ENCODE results near the gene APOC1. TPM values are rescaled to one million over a fixed set of nuclear protein-coding genes. Genes with fewer than 3 reads are reported as not detected.
"Not testable (repeated sequence)": the region's sequence is repeated elsewhere in the genome, so short reads cannot be mapped to it uniquely, and the experiment has no call there.

APOC1 gene
- total RNA-seq, 1 donor from 2014 or later, result 2.3 TPM

GRCh38 chr19:44911896-44912295 lies 2.5 kb upstream of the APOC1 start:
- not testable (repeated sequence) for DNase-seq (ENCODE audit: extremely low read depth, low read depth, low spot score)

DNA sequence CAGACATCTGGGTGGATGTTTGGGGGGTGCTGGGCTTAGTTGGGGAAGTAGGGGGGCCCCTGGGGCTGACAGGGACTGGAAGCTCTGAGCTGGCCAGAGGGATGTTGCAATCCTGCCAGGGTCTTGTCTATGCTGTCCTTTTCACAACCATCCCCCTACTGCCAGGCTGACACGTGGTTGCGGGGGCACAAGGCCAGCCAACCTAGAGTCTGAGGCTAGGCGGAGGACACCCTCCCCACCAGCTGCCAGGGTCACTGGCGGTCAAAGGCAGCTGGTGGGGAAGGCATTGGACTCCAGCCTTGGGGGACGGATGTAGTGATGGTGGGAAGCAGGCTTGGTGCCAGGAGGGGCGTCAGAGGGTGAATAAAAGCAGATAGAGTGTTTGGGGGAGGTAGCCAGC lies 1.6 kb upstream of the APOC1 start:
- DNase-seq (ENCODE audit: extremely low read depth, low read depth, low spot score), result no peak

DNA sequence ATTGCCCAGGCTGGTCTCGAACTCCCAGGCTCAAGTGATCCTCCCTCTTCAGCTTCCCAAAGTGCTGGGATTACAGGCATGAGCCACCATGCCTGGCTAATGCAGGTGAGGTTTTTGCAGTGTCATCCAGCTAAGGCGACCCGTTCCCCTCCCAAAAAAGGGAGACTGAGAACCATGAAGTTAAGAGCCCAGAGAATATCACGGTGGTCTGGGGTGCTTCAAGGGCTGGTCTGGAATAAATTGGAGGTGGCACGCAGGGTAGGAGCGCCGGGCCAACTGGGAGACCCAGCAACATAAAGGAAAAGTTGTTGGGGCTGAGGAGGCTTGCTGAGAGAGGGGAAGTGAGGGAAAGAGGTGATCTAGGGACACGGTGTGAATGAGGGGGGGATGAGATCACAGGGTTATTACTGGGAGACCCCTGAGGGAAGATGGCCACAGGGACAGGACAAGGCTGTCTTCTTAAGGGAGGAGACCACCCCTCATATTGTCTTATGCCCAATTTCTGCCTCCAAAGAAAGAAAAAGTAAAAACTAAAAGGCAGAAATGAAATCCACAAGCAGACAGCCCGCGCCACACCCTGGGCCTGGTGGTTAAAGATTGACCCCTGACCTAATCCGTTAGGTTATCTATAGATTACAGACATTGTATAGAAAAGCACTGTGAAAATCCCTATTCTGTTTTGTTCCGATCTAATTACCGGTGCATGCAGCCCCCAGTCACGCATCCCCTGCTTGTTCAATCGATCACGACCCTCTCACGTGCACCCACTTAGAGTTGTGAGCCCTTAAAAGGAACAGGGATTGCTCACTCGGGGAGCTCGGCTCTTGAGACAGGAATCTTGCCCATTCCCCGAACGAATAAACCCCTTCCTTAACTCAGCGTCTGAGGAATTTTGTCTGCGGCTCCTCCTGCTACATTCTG lies 636 bp upstream of the APOC1 start:
- DNase-seq (ENCODE audit: extremely low read depth, low read depth, low spot score), result not testable (repeated sequence)

- DNase-seq (ENCODE audit: extremely low read depth, low read depth, low spot score), result no peak
Measured at GRCh38 chr19:44924243-44924725, 9.9 kb downstream of the APOC1 start.

DNA sequence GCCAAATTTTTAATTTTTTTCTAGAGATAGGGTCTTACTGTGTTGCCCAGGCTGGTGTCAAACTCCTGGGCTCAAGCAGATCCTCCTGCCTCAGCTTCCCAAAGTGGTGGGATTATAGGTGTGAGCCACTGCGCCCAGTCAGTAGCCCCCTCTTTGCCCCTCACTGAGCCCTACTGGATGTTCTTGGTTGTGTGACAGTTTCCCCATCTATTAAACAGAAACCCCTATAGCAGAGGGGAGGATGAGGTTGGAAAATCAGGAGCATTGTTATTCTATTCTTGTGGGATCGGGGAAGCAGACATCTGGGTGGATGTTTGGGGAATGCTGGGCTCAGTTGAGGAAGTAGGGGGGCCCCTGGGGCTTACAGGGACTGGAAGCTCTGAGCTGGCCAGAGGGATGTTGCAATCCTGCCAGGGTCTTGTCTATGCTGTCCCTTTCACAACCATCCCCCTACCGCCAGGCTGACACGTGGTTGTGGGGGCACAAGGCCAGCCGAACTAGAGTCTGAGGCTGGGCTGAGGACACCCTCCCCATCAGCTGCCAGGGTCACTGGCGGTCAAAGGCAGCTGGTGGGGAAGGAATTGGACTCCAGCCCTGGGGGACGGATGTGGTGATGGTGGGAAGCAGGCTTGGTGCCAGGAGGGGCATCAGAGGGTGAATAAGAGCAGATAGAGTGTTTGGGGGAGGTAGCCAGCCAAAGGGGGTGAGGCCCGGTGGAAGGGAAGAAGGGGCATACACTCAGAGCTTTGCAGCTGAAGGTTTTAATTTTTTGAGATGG lies 10.9 kb downstream of the APOC1 start:
- no peak for DNase-seq (ENCODE audit: extremely low read depth, low read depth, low spot score)

DNA sequence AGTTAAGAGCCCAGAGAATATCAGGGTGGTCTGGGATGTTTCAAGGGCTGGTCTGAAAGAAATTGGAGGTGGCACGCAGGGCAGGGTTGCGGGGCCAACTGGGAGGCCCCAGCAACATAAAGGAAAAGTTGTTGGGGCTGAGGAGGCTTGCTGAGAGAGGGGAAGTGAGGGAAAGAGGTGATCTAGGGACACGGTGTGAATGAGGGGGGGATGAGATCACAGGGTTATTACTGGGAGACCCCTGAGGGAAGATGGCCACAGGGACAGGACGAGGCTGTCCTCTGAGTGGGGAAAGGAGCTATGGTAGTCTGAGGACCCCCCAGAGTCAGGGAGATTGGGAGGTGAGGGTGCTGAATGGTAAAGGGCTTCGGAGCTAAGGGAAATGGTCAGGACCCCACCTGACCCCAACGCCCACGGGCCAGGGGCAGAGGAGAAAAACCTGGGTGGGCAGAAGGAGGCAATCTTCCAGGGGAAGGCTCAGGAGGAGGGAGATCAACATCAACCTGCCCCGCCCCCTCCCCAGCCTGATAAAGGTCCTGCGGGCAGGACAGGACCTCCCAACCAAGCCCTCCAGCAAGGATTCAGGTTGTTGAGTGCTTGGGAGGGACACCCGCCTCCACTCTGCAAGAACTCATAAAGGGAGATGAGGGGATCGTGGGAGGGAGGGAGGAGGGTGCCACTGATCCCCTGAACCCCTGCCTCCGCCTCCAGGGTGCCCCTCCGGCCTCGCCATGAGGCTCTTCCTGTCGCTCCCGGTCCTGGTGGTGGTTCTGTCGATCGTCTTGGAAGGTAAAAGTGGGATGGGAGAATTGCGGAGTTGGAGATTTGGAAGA lies 12.1 kb downstream of the APOC1 start:
- DNase-seq (ENCODE audit: extremely low read depth, low read depth, low spot score), result not testable (repeated sequence)

DNA sequence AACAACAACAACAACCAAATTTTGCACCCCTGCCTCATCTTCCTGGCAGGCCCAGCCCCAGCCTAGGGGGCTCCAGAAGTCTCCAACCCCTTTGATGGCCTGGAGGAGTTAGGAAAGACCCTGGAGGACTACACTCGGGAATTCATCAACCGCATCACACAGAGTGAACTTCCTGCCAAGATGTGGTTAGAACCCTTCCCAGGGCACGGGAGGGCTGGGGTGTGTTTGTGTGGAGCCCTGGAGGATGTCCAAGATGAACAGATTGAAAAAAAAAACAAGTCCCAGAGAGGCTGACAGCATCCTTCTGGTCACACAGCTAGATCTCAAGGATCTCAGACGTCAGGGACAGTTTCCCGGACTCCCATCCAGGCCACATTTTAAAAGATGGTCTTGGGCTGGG lies 13.3 kb downstream of the APOC1 start:
- DNase-seq (ENCODE audit: extremely low read depth, low read depth, low spot score), result no peak

GRCh38 chr19:44930088-44930487 lies 15.7 kb downstream of the APOC1 start:
- no peak for DNase-seq (ENCODE audit: extremely low read depth, low read depth, low spot score)

- no peak for DNase-seq (ENCODE audit: extremely low read depth, low read depth, low spot score)
Measured at GRCh38 chr19:44931541-44931940, 17.1 kb downstream of the APOC1 start.

DNA sequence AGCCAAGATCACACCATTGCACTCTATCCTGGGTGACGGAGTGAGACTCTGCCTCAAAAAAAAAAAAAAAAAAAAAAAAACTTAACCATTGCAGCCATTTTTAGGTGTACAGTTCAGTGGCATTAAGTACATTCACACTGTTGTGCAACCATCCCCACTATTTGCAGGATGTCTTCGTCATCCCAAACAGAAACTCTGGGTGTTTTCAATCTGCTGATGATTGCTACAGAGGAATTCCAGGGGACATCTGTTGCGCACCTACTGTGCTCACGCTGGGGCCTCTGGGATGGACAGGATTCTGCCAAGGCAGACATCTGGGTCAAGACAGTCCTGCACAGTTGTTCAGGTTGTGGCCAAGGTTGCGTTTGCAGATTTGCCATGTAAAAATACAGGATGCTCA lies 25.3 kb downstream of the APOC1 start:
- no peak for DNase-seq (ENCODE audit: extremely low read depth, low read depth, low spot score)

DNA sequence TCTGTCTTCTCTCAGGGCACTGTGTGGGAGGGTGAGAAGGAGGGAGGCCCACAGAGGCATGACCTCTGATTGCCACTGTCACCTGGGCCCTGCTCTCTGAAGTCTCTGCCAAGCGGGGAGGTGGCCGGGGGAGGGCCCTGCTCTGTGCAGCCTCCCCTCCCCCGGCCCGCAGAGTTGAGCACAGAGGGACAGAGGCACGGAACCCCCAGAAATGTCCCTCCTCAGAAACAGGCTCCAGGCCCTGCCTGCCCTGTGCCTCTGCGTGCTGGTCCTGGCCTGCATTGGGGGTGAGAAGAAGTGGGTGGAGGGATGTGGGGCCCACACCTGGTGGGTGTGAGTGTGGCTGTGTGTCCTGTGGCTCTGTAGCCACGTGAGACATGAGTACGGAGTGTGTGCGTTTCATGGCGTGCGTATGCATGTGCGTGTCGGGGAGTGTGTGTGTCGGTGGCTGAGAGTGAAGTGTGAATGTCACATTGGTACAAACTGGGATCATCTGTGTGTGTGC lies 27.7 kb downstream of the APOC1 start, which contains the start of gene APOC4:
Gene APOC4, plus strand, starts transcription at position 171 of the 505 bp plus-strand sequence. Its CDS starts 41 bp downstream, at position 212.
- DNase-seq (ENCODE audit: extremely low read depth, low read depth, low spot score), result no peak

- no peak for DNase-seq (ENCODE audit: extremely low read depth, low read depth, low spot score)
Measured at GRCh38 chr19:44943801-44944249, 29.4 kb downstream of the APOC1 start.

- DNase-seq (ENCODE audit: extremely low read depth, low read depth, low spot score), result no peak
Measured at GRCh38 chr19:44947041-44947581, 32.7 kb downstream of the APOC1 start.

DNA sequence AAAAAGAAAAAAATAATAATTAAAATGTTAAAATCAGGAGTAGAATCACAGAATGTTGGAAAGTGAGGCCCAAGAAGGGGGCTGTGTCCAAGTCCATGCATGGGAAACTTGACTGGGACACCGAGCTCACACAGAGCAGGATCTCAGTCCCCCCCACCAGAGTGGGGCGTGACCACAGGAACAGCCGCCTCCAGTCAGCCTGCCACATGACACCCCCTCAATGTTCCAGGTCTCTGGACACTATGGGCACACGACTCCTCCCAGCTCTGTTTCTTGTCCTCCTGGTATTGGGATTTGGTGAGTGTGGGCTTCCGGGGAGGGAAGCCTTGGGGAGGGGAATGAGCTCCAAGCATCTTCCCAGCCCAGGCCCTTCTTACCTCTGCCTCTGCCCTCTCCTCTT lies 33.8 kb downstream of the APOC1 start:
- DNase-seq (ENCODE audit: extremely low read depth, low read depth, low spot score), result no peak

DNA sequence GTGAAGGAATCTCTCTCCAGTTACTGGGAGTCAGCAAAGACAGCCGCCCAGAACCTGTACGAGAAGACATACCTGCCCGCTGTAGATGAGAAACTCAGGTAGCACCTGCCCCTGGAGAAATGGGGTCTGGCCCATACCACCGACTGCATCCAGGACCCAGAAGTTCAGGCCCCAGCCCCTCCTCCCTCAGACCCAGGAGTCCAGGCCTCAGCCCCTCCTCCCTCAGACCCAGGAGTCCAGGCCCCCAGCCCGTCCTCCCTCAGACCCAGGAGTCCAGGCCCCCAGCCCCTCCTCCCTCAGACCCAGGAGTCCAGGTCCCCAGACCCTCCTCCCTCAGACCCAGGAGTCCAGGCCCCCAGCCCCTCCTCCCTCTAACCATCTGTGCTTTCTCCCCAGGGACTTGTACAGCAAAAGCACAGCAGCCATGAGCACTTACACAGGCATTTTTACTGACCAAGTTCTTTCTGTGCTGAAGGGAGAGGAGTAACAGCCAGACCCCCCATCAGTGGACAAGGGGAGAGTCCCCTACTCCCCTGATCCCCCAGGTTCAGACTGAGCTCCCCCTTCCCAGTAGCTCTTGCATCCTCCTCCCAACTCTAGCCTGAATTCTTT lies 34.5 kb downstream of the APOC1 start:
- DNase-seq (ENCODE audit: extremely low read depth, low read depth, low spot score), result no peak

DNA sequence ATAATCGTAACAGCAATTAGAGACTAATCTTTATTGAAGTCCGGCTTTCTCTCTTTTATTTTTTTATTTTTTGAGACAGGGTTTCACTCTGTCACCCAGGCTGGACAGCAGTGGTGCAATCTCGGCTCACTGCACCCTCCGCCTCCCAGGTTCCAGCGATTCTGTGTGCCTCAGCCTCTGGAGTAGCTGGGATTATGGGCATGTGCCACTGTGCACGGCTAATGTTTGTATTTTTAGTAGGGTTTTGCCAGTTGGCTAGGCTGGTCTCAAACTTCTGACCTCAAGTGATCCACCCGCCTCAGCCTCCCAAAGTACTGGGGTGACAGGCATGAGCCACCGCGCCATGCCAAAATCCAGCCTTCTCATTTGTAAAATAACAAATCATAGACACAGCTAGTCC lies 35.1 kb downstream of the APOC1 start:
- no peak for DNase-seq (ENCODE audit: extremely low read depth, low read depth, low spot score)

DNA sequence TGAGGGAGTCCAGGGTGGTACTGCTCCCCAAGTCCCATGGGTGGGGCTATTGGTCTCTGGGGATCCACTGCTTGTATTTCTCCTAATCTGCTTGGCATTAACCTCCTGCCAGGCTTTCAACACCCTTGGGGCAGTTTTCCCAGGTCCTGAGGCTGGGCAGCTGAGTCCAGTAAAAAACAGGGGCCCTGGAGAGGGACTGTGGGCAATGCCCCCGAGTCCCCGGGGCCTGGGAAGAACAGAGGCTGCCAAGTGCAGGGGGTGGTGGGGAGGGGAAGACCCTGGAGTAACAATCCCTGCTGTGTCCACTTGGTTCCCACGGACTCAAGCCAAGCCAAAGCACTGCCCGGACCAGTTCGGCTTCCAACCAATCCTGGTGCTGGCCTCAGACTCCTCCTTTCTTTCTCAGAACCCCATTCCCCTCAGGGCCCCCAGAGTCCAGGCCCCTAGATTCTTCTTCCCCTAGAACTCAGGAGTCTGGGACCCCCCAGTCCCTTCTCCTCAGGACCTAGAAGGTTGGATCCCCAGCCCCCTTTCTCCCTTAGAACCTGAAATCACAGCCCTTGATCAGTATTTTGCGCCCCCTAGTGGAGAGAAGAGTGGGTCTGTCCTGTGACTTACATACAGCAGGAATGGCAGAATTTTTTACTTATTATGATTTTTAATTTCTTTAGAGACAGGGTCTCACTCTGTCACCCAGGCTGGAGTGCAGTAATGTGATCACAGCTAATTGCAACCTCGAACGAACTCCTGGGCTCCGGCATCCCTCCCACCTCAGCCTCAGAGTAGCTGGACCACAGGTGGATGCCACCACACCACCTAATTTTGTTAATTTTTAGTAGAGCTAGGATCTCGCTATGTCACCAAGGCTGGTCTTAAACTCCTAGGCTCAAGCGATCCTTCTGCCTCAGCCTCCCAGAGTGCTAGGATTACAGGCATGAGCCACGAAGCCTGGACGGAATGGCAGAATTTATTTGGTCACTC lies 37.1 kb downstream of the APOC1 start:
- DNase-seq (ENCODE audit: extremely low read depth, low read depth, low spot score), result peak; percentile 61

GRCh38 chr19:44954278-44954648 lies 39.9 kb downstream of the APOC1 start:
- no peak for DNase-seq (ENCODE audit: extremely low read depth, low read depth, low spot score)

Measured in glomerular endothelial cell (primary cell).